Occipital lobe (tissue), 2 donors: ENCODE measurements around the gene MEG3. TPM values are rescaled to one million over a fixed set of nuclear protein-coding genes. Genes with fewer than 3 reads are reported as not detected.

Source experiments
- DNase-seq: peaks from one replicate; lab custom pipeline; 2025; lab: John Stamatoyannopoulos, UW
- total RNA-seq: library from RNA; depleted of rRNA; stranded (reverse); fragments of >200 nt; gene quantifications from one replicate; pipeline ENCODE4 v1.2.3, GENCODE V29; 2014

Gene MEG3
- total RNA-seq, 1 donor from 2014 or later: 92.5 TPM

GRCh38 chr14:100832311-100832960 is 6.5 kb downstream of the MEG3 start:
- DNase-seq: no peak

GRCh38 chr14:100834082-100834793 is 8.3 kb downstream of the MEG3 start:
- DNase-seq: no peak

GRCh38 chr14:100834794-100835547 is 9.1 kb downstream of the MEG3 start:
- no peak for DNase-seq

- no peak for DNase-seq
Measured at GRCh38 chr14:100835548-100836310, 9.8 kb downstream of the MEG3 start.

- no peak for DNase-seq
Measured at GRCh38 chr14:100836311-100836805, 10.4 kb downstream of the MEG3 start.

GRCh38 chr14:100836941-100837804 is 11.3 kb downstream of the MEG3 start:
- DNase-seq: no peak

GRCh38 chr14:100837805-100838350 is 12.0 kb downstream of the MEG3 start:
- no peak for DNase-seq

- no peak for DNase-seq
Measured at GRCh38 chr14:100838493-100839314, 12.8 kb downstream of the MEG3 start.

GRCh38 chr14:100839315-100839585 is 13.3 kb downstream of the MEG3 start:
- no peak for DNase-seq

GRCh38 chr14:100839681-100840111 is 13.8 kb downstream of the MEG3 start:
- no peak for DNase-seq

GRCh38 chr14:100840286-100841065 is 14.6 kb downstream of the MEG3 start:
- DNase-seq: no peak

- DNase-seq: no peak
Measured at GRCh38 chr14:100841066-100841760, 15.3 kb downstream of the MEG3 start.

- DNase-seq: no peak
Measured at GRCh38 chr14:100841761-100842403, 16.0 kb downstream of the MEG3 start.

GRCh38 chr14:100842799-100843198 is 16.9 kb downstream of the MEG3 start:
- DNase-seq: no peak

- DNase-seq: no peak
Measured at GRCh38 chr14:100844082-100844408, 18.1 kb downstream of the MEG3 start.

GRCh38 chr14:100844421-100844820 is 18.5 kb downstream of the MEG3 start:
- no peak for DNase-seq

GRCh38 chr14:100844846-100845245 is 18.9 kb downstream of the MEG3 start:
- no peak for DNase-seq

GRCh38 chr14:100845341-100845740 is 19.4 kb downstream of the MEG3 start:
- no peak for DNase-seq
